ENCODE results near the gene ASB1. TPM values are rescaled to one million over a fixed set of nuclear protein-coding genes. Genes with fewer than 3 reads are reported as not detected.

Gene ASB1
- total and polyA plus RNA-seq, 10 of the 15 experiments (the other 5 are each of a cell fraction or from before 2014, with no cell fraction given) = 5.2 to 31.2 (median 25.8) TPM

DNA sequence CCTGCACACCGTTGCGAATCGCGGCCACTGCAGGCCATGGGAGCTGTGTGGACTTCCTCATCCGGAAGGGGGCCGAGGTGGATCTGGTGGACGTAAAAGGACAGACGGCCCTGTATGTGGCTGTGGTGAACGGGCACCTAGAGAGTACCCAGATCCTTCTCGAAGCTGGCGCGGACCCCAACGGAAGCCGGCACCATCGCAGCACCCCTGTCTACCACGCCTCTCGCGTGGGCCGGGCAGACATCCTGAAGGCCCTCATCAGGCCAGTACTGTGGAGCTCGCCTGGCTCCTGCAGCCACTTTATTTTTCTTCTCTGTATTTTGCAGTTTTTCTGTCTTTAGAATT, 9.0 kb downstream of the ASB1 start:
- SMC1A ChIA-PET (ENCODE audit: uncharacterized antibody, unreplicated experiment) = no interaction called here
- H3K79me2 ChIP-seq (ENCODE audit: control insufficient read depth, insufficient read depth, low read length) = peaks cover 14% of the 10 kb centered on the region
- H3K4me3 ChIP-seq = no peak overlapping the region
- ATAC-seq (no peak), FAIRE-seq (no peak), DNase-seq (ENCODE audit: low read depth, low spot score) (no peak)
- no peaks in the 10 kb centered on the region; the same call in 2 of the 3 replicates for H3K9me3 ChIP-seq (replicated peaks; ENCODE audit: control insufficient read depth, insufficient read depth, low read length)
- RAD21 ChIA-PET (ENCODE audit: unreplicated experiment) = no interaction called here
- peaks cover 2% of the 10 kb centered on the region; the same call in 1 of the 2 replicates for H4K20me1 ChIP-seq (ENCODE audit: control insufficient read depth, insufficient read depth)
- intact Hi-C loops (cut with micrococcal nuclease; ENCODE audit: unreplicated experiment) (no loop called here), in situ Hi-C loops (cut with MboI) (no loop called here)
- H3K4me1 ChIP-seq (ENCODE audit: control insufficient read depth, insufficient read depth, low read length) = no peaks in the 10 kb centered on the region
- no peak overlapping the region for H3K4me2 ChIP-seq (ENCODE audit: control insufficient read depth, insufficient read depth)
- TF ChIP-seq CTCF (IDR thresholded peaks at IDR 0.05 in 2 of 3, conservative IDR thresholded peaks at IDR 0.05 in 1 of 3; ENCODE audit: control insufficient read depth in 2 of 3, extremely low read depth in 1 of 3, insufficient read depth in 1 of 3, low read depth in 3 of 3, low read length in 3 of 3) (no peak), SKIL (IDR thresholded peaks at IDR 0.05; ENCODE audit: low read depth, poor library complexity, severe bottlenecking) (no peak), MAX (IDR thresholded peaks at IDR 0.05; ENCODE audit: low read depth, low read length) (no peak), CHD1 (IDR thresholded peaks at IDR 0.05; ENCODE audit: low read depth, low read length) (no peak), ETV6 (conservative IDR thresholded peaks at IDR 0.05 in 1 of 2, IDR thresholded peaks at IDR 0.05 in 1 of 2; ENCODE audit: borderline replicate concordance in 1 of 2, low read depth in 1 of 2) (no peak), SP1 (IDR thresholded peaks at IDR 0.05; ENCODE audit: low read depth, low read length) (no peak), IRF4 (IDR thresholded peaks at IDR 0.05; ENCODE audit: low read depth, low read length) (no peak), SMAD5 (IDR thresholded peaks at IDR 0.05; ENCODE audit: low read depth) (no peak), LARP7 (IDR thresholded peaks at IDR 0.05) (no peak)
- TF ChIP-seq, protein P1, sequence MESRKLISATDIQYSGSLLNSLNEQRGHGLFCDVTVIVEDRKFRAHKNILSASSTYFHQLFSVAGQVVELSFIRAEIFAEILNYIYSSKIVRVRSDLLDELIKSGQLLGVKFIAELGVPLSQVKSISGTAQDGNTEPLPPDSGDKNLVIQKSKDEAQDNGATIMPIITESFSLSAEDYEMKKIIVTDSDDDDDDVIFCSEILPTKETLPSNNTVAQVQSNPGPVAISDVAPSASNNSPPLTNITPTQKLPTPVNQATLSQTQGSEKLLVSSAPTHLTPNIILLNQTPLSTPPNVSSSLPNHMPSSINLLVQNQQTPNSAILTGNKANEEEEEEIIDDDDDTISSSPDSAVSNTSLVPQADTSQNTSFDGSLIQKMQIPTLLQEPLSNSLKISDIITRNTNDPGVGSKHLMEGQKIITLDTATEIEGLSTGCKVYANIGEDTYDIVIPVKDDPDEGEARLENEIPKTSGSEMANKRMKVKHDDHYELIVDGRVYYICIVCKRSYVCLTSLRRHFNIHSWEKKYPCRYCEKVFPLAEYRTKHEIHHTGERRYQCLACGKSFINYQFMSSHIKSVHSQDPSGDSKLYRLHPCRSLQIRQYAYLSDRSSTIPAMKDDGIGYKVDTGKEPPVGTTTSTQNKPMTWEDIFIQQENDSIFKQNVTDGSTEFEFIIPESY (IDR thresholded peaks at IDR 0.05) = no peak
- TF ChIP-seq, protein P2, sequence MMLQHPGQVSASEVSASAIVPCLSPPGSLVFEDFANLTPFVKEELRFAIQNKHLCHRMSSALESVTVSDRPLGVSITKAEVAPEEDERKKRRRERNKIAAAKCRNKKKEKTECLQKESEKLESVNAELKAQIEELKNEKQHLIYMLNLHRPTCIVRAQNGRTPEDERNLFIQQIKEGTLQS (IDR thresholded peaks at IDR 0.05; ENCODE audit: borderline replicate concordance, extremely low read depth, low read depth, low read length) = no peak
- no TSS peak for BruUV-seq (replicated peaks)
- WGBS (ENCODE audit: insufficient coverage, insufficient replicate concordance, low lambda C conversion rate, missing lambda C conversion rate) = 94% methylated on average over 20 of the region's 20 CpGs
- H3K36me3 ChIP-seq (ENCODE audit: control insufficient read depth in 2 of 2, insufficient read depth in 2 of 2, low read length in 1 of 2) = peaks cover 17 to 25% of the 10 kb centered on the region in 2 experiments
- CTCF ChIA-PET = interaction anchor here (0.8 to 1.7 kb wide), 2 partner anchors 14 to 1567 kb away, joined by 3 to 4 read pairs; no protein-coding TSS in a partner anchor
- no peak overlapping the region for H3K9ac ChIP-seq (ENCODE audit: control insufficient read depth, insufficient read depth, low read length)
- H3K27ac ChIP-seq (ENCODE audit: control insufficient read depth, insufficient read depth) = no peak overlapping the region
- no peak overlapping the region for H2AFZ ChIP-seq (ENCODE audit: control insufficient read depth, low read depth, low read length)
- POLR2A ChIA-PET = no interaction called here
- H3K27me3 ChIP-seq (replicated peaks in 1 of 2; ENCODE audit: control insufficient read depth in 2 of 2, insufficient read depth in 2 of 2, low read length in 1 of 2) = no peaks in the 10 kb centered on the region

All from GM12878 (cell line).